IPS-NIHi7 (cell line): Measurements from ENCODE around the gene DDX25.

Experiments used
- DNase-seq: peaks from one replicate; pipeline ENCODE4 v3.0.0; 2012; ENCODE audit warnings: mixed read lengths; ENCODE audit errors: extremely low spot score

DDX25 gene

GRCh38 chr11:125977333-125977732, 73.0 kb downstream of the DDX25 start:
- no peak for DNase-seq

- no peak for DNase-seq
Observed at GRCh38 chr11:125978181-125978716, 73.9 kb downstream of the DDX25 start.
